GM21360 (cell line): Measurements from ENCODE around the gene TMEM81.

ENCODE experiments used
- ATAC-seq: cut with Tn5 transposase; IDR thresholded peaks from one replicate; pipeline ENCODE4 v1.9.1; 2021; ENCODE audit warnings: mild to moderate bottlenecking, moderate library complexity; ENCODE audit not compliant: unreplicated experiment

The TMEM81 gene

DNA sequence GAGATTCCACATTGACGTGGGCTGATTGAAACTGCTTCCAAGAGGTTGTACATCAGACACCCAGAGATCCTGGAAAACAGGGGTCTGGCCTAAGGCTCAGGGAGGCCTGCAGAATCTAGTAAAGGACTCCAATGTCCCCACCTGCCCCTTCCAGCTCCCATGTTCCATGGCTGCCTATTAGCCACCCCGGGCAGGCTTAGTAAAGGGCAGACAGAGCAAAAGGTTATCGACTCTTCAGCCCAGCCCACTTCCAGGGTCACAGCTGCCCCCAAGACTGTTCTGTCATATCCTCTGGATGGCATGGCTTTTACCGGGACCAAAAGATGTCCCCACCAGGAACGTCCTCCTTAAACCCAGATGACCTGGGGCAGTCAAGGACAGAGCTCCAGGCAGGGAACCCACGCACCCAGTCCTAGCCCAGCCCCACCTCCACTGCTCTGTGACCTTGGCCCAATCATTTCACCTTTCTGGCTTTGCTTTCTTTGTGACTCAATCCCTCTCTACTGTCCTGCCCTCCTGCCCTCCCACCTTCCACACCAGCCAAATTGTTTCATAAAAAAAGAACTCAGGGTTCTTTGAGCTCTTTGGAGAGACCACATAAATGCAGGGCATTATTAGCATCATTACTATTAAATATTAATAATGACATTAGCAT lies 46.0 kb downstream of the TMEM81 start:
- no peak for ATAC-seq

DNA sequence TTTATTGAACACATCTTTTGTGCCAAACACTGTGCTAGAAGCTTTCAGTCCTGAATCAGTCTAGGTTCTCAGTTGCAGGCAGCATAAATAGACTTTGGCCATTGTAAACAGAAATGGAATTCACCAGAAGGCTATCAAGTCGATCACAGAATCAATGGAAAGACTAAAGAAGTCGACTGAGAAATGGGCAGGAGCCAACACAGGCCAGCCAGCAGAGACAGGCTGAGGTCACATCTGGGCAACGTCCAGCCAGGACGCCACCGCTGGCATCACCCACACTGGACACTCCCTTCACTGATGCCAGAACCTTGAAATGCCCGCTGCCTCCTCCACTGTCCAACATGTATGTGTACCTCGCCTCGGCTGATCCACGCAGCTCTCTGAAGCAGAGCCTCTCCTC lies 46.7 kb downstream of the TMEM81 start:
- ATAC-seq, result no peak
